ENCODE measurements around the gene JPH4.
"Not testable (repeated sequence)": the region's sequence is repeated elsewhere in the genome, so short reads cannot be mapped to it uniquely, and the experiment has no call there.

JPH4 gene

DNA sequence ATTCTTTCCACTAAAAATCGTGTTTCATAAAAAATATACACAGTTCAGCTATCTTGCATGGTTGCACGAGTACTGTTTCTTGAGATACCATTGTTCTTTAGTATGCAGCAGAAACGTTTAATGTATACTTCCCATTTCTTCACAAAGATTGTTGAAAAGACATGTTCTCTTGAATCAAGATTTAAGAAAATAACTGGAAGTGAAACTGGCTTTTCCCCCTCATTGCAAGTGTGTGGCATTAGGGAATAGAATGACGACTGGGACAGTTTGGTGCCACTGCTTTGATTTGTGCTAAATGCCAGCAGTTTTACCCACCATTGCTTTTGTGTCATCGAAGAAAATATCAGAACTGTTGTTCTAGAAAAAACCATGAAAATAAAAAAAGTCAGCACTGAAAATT is 37.3 kb upstream of the JPH4 start:
- no peaks in the 10 kb centered on the region for H3K9me3 ChIP-seq (ENCODE audit: control insufficient read depth, low read depth, low read length)
- no peaks in the 10 kb centered on the region for H3K27me3 ChIP-seq (ENCODE audit: control insufficient read depth, insufficient read depth, low read length)
- H3K4me3 ChIP-seq (ENCODE audit: low read length), result no peak overlapping the region
- no peaks in the 10 kb centered on the region for H3K36me3 ChIP-seq (ENCODE audit: control insufficient read depth, low read depth, low read length)
- no peak overlapping the region for H3K9ac ChIP-seq (ENCODE audit: low read length)
- H3K4me1 ChIP-seq (ENCODE audit: control insufficient read depth, low read depth, low read length), result no peaks in the 10 kb centered on the region
- H3K27ac ChIP-seq (ENCODE audit: low read length), result no peak overlapping the region

DNA sequence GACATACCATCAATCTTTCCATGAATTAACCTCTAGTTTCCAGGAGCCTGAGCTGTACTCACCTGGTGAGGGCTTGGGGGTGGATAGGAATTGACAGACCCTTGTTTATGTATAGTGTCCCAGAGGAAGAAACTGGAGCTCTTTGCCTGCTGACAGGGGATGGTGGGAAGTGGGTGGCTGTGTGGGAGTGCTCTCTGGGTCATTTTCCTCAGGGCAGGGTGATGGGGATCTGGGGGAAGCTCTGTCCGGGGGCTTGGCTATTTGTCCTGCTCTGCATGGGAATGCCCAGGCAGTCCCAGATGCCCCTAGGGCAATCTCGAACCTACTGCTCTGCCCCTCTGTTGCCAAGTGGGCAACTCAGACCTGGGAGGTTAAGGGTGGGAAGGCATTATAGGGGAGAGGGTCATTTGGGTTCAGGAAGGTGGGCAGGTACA is 35.8 kb upstream of the JPH4 start:
- no peak overlapping the region for H3K9ac ChIP-seq (ENCODE audit: low read length)

DNA sequence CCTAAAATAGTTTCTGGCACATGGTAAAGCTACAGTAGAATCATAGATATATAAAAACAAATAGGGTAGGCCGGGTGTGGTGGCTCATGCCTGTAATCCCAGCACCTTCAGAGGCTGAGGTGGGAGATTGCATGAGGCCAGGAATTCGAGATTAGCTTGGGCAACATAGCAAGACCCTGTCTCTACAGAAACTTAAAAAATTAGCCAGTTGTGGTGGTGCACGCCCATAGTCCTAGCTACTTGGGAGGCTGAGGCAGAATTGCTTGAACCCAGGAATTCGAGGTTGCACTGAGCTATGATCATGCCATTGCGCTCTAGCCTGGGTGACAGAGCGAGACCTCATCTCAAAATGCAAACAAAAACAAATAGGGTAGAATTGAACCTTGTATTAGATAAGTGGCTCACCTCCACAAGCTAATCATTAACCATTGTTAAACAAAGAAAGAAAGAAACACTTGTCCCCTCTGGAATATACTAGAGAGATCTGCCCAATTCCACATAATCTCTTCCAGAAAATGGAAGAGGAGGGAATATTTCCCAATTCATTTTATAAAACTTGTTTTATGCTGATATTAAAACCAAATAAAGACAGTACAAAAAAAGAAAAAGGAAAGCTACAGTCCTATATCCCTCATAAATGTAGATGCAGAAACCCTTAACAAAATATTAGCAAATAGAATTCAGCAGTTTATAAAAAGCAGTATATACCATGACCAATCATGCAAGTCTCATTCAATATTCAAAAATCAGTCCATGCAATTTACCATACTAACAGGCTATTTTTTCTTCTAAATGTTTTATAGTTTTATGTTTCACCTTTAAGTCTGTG is 34.9 kb upstream of the JPH4 start:
- Histone ChIP-seq H3K4me3 (ENCODE audit: low read length) (no peak overlapping the region), H3K27ac (ENCODE audit: low read length) (no peak overlapping the region), H3K9ac (ENCODE audit: low read length) (no peak overlapping the region), H3K4me1 (ENCODE audit: control insufficient read depth, low read depth, low read length) (no peaks in the 10 kb centered on the region), H3K27me3 (ENCODE audit: control insufficient read depth, insufficient read depth, low read length) (no peaks in the 10 kb centered on the region), H3K9me3 (ENCODE audit: control insufficient read depth, low read depth, low read length) (no peaks in the 10 kb centered on the region), H3K36me3 (ENCODE audit: control insufficient read depth, low read depth, low read length) (no peaks in the 10 kb centered on the region)

More for the DNA sequence above, 35.8 kb upstream of the JPH4 start:
- H3K27ac ChIP-seq (ENCODE audit: low read length), result no peak overlapping the region
- H3K4me1 ChIP-seq (ENCODE audit: control insufficient read depth, low read depth, low read length), result no peaks in the 10 kb centered on the region
- H3K9me3 ChIP-seq (ENCODE audit: control insufficient read depth, low read depth, low read length), result no peaks in the 10 kb centered on the region
- no peaks in the 10 kb centered on the region for H3K36me3 ChIP-seq (ENCODE audit: control insufficient read depth, low read depth, low read length)
- H3K27me3 ChIP-seq (ENCODE audit: control insufficient read depth, insufficient read depth, low read length), result no peaks in the 10 kb centered on the region
- H3K4me3 ChIP-seq (ENCODE audit: low read length), result no peak overlapping the region

DNA sequence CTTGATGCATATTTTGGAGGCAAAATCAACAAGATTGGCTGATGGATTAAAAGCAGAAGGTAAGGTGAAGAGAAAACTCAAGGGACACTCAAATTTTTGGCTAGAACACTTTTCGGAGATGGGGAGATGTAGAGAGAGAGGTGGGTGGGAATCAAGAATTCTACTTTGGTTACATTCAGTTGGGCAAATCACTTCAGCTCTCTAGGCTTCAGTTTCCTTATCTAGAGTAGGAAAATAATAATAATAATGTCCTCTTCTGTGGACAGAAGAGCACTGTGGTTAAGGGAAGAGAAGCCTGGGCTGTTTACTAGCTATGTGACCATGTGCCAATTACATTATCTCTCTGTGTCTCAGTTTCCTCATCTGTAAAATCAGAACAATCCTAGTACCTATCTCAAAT is 34.2 kb upstream of the JPH4 start:
- Histone ChIP-seq H3K27me3 (ENCODE audit: control insufficient read depth, insufficient read depth, low read length) (no peaks in the 10 kb centered on the region), H3K36me3 (ENCODE audit: control insufficient read depth, low read depth, low read length) (no peaks in the 10 kb centered on the region), H3K9ac (ENCODE audit: low read length) (no peak overlapping the region), H3K4me3 (ENCODE audit: low read length) (no peak overlapping the region), H3K4me1 (ENCODE audit: control insufficient read depth, low read depth, low read length) (no peaks in the 10 kb centered on the region), H3K9me3 (ENCODE audit: control insufficient read depth, low read depth, low read length) (no peaks in the 10 kb centered on the region), H3K27ac (ENCODE audit: low read length) (no peak overlapping the region)

DNA sequence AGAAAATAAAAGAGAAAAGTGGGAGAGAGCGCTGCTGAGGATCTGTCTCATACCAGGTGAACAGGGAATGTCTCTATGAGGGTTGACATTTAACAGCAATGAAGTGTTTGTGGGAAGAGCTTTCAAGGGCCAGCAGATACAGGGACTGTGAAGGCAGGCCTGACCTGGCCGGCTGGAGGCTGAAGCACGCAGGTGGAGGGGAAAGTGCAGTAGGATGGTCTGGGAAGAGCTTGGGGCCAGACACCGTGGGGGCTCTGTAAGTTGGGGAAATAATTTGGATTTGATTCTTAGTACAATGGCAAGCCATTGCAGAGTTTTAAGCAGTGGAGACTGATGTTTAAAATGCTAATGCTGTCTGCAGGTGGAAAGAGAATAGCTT is 33.8 kb upstream of the JPH4 start:
- Histone ChIP-seq H3K27me3 (ENCODE audit: control insufficient read depth, insufficient read depth, low read length) (no peaks in the 10 kb centered on the region), H3K36me3 (ENCODE audit: control insufficient read depth, low read depth, low read length) (no peaks in the 10 kb centered on the region), H3K9me3 (ENCODE audit: control insufficient read depth, low read depth, low read length) (no peaks in the 10 kb centered on the region), H3K4me3 (ENCODE audit: low read length) (no peak overlapping the region), H3K4me1 (ENCODE audit: control insufficient read depth, low read depth, low read length) (no peaks in the 10 kb centered on the region), H3K27ac (ENCODE audit: low read length) (no peak overlapping the region), H3K9ac (ENCODE audit: low read length) (no peak overlapping the region)

DNA sequence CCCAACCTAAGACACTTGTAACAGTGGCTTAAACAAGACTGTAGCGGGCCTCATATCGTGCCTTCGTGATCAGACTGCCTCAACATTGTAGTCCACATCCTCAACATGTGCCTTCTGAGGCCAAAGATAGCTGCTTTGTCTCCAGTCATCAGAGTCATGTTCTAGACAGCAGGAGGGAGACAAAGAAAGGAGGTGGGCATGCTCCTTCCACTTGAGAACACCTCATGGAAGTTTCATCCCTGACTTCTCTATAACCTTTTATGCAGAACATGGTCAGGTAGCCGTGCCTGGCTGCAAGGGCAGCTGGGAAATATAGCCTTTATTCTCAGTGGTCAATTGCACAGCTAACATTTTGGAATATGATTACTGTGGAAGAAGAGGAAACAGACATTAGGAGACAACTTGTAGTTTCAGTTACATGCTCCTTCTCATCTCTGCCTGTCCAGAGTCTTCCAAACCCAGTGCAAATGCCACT is 32.3 kb upstream of the JPH4 start:
- H3K4me3 ChIP-seq (ENCODE audit: low read length), result no peak overlapping the region
- no peaks in the 10 kb centered on the region for H3K27me3 ChIP-seq (ENCODE audit: control insufficient read depth, insufficient read depth, low read length)
- no peak overlapping the region for H3K27ac ChIP-seq (ENCODE audit: low read length)
- H3K9ac ChIP-seq (ENCODE audit: low read length), result no peak overlapping the region
- no peaks in the 10 kb centered on the region for H3K4me1 ChIP-seq (ENCODE audit: control insufficient read depth, low read depth, low read length)
- no peaks in the 10 kb centered on the region for H3K9me3 ChIP-seq (ENCODE audit: control insufficient read depth, low read depth, low read length)
- H3K36me3 ChIP-seq (ENCODE audit: control insufficient read depth, low read depth, low read length), result no peaks in the 10 kb centered on the region

DNA sequence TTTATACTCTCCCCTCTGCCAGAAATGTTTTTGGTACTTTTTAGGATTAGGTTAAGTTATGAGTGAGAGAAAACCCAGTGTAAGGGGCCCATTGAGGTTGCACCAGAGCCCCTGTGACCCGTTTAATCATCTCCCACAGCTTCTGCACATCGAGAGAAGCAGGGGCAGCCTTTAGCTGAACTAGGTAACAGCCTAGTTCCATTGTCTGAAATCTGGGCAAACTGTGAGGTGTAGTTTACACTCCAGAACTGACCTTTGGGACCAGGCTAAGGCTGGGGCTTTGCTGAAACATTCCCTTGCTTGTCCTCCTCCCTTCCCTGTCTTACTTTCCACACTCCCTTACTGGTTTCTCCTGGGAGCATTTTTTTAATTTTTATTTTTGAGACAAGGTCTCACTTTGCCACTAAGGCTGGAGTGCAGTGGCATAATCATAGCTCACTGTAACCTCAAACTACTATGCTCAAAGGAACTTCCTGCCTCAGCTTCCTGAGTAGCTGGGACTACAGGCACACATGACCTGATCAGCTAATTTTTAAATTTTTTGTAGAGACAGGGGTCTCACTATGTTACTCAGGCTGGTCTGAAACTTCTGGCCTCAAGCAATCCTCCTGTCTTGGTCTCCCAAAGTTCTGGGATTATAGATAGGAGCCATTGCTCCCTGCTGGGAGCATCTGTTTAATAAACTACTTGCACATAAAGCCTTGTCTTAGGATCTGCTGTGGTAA is 31.7 kb upstream of the JPH4 start:
- Histone ChIP-seq H3K9me3 (ENCODE audit: control insufficient read depth, low read depth, low read length) (no peaks in the 10 kb centered on the region), H3K36me3 (ENCODE audit: control insufficient read depth, low read depth, low read length) (no peaks in the 10 kb centered on the region), H3K27me3 (ENCODE audit: control insufficient read depth, insufficient read depth, low read length) (no peaks in the 10 kb centered on the region), H3K4me3 (ENCODE audit: low read length) (no peak overlapping the region), H3K4me1 (ENCODE audit: control insufficient read depth, low read depth, low read length) (no peaks in the 10 kb centered on the region), H3K9ac (ENCODE audit: low read length) (no peak overlapping the region), H3K27ac (ENCODE audit: low read length) (no peak overlapping the region)

DNA sequence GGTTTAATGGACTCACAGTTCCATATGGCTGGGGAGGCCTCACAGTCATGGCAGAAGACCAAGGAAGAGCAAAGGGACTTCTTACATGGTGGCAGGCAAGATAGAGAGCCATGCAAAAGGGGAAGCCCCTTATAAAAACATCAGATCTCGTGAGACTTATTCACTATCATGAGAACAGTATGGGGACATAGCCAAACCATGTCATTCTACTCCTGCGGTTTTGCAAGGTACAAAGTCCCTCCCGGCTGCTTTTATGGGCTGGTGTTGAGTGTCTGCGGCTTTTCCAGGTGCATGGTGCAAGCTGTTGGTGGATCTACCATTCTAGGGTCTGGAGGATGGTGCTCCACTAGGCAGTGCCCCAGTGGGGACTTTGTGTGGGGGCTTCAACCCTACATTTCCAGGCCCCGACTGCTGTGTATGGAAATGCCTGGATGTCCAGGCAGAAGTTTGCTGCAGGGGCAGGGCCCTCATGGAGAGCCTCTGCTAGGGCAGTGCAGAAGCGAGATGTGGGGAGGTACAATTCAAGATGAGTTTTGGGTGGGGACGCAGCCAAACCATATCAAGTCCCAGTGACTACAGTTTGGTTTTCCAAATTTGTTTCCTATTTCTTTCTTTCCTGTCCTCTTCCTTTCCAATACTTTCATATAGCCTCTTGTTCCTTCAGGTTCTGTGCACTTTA is 31.0 kb upstream of the JPH4 start:
- not testable (repeated sequence) for H3K4me1 ChIP-seq (ENCODE audit: control insufficient read depth, low read depth, low read length); H3K9ac ChIP-seq (ENCODE audit: low read length); H3K27me3 ChIP-seq (ENCODE audit: control insufficient read depth, insufficient read depth, low read length); H3K36me3 ChIP-seq (ENCODE audit: control insufficient read depth, low read depth, low read length); H3K4me3 ChIP-seq (ENCODE audit: low read length); H3K9me3 ChIP-seq (ENCODE audit: control insufficient read depth, low read depth, low read length); H3K27ac ChIP-seq (ENCODE audit: low read length)

DNA sequence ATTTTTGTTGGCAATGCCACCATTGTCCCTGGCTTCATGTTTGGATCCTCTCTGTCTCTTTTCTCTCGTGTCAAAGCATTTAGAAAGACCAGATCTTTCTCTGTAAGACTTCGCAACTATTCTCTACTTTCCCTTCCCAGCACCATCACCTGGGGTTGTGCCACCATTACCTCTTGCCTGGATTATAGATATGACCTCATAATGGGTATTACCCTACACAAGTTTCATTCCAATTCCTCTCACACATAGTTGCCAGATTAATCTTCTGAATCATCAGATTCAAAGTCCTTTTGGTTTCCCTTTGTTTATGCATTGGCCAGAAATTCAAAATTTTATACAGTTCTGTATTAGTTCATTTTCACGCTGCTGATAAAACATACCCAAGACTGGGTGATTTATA is 30.4 kb upstream of the JPH4 start:
- Histone ChIP-seq H3K9me3 (ENCODE audit: control insufficient read depth, low read depth, low read length) (no peaks in the 10 kb centered on the region), H3K9ac (ENCODE audit: low read length) (no peak overlapping the region), H3K4me1 (ENCODE audit: control insufficient read depth, low read depth, low read length) (no peaks in the 10 kb centered on the region), H3K36me3 (ENCODE audit: control insufficient read depth, low read depth, low read length) (no peaks in the 10 kb centered on the region), H3K4me3 (ENCODE audit: low read length) (no peak overlapping the region), H3K27ac (ENCODE audit: low read length) (no peak overlapping the region), H3K27me3 (ENCODE audit: control insufficient read depth, insufficient read depth, low read length) (no peaks in the 10 kb centered on the region)

DNA sequence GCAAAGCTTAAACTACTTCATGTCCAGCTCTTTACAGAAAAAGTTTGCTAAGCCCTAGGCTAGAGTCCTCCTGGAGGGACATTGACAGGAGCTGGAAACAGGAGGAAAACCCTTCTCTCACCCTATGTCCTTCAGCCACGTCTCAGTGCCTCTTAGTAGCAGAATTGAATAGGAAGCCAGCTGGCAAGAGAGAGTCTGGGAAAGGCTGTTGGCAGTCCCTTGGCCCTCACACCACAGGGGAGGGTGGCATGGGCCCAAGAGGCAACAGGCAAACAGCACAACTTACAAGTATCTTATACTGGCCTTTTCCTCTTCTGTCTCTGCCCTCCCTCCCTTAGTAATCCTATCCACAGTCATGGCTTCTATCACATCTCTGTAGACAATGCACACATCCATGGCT is 29.9 kb upstream of the JPH4 start:
- H3K27me3 ChIP-seq (ENCODE audit: control insufficient read depth, insufficient read depth, low read length), result no peaks in the 10 kb centered on the region
- no peak overlapping the region for H3K4me3 ChIP-seq (ENCODE audit: low read length)
- no peak overlapping the region for H3K27ac ChIP-seq (ENCODE audit: low read length)
- no peaks in the 10 kb centered on the region for H3K36me3 ChIP-seq (ENCODE audit: control insufficient read depth, low read depth, low read length)
- no peak overlapping the region for H3K9ac ChIP-seq (ENCODE audit: low read length)
- H3K9me3 ChIP-seq (ENCODE audit: control insufficient read depth, low read depth, low read length), result no peaks in the 10 kb centered on the region
- H3K4me1 ChIP-seq (ENCODE audit: control insufficient read depth, low read depth, low read length), result no peaks in the 10 kb centered on the region

DNA sequence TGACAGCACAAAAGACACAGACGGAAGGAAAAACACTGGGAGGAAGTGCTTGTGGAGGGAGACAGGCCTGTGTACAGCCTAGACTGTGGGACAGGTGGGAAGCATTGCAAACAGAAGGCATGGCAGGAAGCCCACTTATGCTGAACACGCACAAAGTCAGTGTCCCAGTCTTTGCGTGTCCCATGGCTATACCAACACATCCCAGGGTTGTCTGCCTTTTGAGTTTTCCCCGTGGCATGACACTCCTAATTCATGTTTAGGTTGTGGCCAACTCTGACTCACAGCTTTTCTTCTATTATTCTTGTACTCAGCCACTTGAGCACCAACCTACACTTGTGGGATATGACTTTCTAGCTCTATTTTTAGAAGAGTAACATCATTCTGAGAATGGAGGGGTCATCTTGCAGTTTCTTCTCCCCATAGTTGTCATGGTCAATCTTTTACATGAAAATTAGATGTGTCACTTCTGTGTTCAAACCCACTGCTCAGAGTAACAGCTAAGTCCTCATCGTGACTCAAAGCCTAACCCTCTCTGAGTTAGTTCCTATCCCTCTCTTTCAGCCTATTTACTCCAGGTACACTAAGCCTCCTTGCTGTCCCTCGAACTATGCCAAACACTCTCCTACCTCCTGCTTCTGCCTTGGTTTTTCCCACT is 27.5 kb upstream of the JPH4 start:
- H3K36me3 ChIP-seq (ENCODE audit: control insufficient read depth, low read depth, low read length), result no peaks in the 10 kb centered on the region
- no peak overlapping the region for H3K4me3 ChIP-seq (ENCODE audit: low read length)
- H3K9ac ChIP-seq (ENCODE audit: low read length), result no peak overlapping the region
- H3K27me3 ChIP-seq (ENCODE audit: control insufficient read depth, insufficient read depth, low read length), result no peaks in the 10 kb centered on the region
- no peaks in the 10 kb centered on the region for H3K9me3 ChIP-seq (ENCODE audit: control insufficient read depth, low read depth, low read length)
- H3K27ac ChIP-seq (ENCODE audit: low read length), result no peak overlapping the region
- H3K4me1 ChIP-seq (ENCODE audit: control insufficient read depth, low read depth, low read length), result no peaks in the 10 kb centered on the region
